Stimulated activated CD4-positive, alpha-beta T cell treated with anti-CD3 and anti-CD28 coated beads, Interleukin-15, amount 100 ng/mL, for 1 hour (primary cell): Measurements from ENCODE around the gene LST1.

ENCODE experiments used
- DNase-seq, 2 donors: peaks; one replicate each; pipeline ENCODE4 v3.0.0-alpha.2; 2020; ENCODE audit warnings: low read depth in 1 of 2, low spot score in 1 of 2

Gene LST1

DNA sequence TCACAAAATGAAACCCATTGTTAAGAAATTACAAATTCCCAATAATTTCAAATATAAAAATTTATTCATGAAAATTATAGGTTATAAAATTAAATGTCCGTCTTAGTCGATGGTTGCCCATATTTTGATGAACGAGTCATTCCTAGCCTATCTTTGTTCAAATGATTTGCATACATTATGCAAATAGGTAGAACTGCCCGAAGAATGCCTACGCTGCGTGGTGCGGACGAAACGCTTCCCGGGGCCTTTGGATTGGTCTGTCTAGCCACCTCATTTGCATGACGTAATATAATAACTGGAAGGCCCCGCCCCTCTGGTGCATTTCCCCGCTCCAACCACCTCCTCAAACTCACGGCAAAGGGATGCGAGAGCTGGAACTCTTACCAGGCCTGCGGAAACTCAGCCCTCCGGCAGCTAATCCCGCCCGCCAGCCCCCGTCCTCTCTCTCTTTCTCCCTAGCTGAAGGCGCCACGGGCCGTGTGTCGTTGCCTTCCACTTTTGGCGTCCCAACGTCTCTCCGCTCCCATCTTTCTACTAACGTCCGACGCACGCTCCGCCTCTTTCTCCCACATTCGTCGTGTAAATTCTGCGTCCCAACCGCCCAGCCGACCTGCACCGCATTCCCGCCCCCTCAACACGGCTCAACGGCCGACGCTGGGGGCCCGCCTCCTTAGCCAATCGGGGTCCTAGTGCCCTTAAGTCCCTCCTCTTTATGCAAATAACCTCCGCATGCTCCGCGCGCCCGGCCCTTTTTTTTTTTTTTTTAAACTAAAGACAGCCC lies 33.9 kb downstream of the LST1 start:
- DNase-seq, result peak; percentile 90 to 92

DNA sequence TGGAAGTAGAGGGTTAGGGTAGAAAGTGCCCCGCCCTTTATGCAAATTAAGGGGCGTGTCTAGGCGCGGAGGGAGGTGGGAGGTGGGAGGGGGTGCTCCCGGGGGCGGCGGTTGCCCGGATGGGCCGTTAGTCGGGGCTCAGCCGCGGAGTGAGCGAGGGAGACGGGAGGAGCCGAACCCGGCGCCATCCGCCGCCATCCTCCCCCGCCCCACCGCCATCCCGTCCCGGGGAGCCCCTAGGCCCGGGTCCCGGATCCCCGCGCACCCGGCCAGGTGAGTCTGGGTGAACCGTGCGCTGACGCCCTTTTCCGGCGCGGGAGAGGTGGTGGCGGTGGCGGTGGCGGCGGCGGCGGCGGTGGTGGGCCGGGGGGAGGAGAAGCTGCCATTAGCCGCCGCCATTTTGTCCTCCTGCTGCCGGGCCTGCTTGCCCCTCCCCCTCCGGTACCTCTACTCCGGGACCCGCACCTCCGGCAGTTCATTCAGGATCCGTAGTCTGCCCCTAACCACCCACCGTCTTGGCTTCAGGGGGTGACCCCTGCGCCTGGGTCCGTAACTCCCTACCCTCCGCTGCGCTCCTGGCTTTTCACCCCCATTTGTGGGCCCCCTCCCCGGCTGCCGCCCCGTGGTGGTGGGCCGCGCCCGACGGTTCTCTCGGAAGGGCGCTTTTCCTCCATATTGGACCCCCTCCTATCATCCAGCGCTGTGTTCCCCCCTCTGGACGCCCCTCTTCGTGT lies 34.7 kb downstream of the LST1 start, which contains the start of gene PRRC2A:
Gene PRRC2A, plus strand, starts transcription at position 130 of the 734 bp plus-strand sequence. CDS start 2,075 bp downstream, outside the sequence.
- peak in 1 of 2 donors; percentile 90 for DNase-seq

DNA sequence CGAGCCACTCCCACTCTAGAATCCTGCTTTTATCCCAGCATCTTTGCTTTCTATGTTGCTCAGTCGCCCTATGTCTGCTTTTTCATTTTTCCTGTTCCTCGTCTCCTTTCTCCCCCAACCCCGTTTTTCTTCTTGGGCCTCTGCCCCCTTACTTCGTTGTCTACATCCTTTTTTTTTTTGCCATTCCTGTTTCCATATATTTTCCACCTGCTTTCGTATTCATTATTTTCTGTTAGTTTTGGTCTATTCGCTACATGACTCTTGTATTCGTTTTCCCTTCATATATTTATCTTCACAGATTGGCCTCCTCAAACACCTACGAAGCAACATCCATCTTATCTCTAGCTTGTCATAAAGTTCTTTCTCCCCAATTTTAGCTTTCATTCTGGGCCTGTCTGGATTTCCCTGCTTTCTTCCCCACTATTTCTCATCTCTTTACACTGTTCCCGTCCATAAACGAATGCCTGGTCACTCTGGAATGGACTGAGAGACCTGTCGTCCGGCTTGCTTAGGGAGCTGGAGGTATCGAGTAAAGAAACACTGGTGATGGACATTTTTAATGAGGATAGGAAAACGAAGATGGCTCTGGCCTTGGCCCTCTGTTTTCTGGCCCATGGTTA lies 35.4 kb downstream of the LST1 start:
- DNase-seq, result no peak

DNA sequence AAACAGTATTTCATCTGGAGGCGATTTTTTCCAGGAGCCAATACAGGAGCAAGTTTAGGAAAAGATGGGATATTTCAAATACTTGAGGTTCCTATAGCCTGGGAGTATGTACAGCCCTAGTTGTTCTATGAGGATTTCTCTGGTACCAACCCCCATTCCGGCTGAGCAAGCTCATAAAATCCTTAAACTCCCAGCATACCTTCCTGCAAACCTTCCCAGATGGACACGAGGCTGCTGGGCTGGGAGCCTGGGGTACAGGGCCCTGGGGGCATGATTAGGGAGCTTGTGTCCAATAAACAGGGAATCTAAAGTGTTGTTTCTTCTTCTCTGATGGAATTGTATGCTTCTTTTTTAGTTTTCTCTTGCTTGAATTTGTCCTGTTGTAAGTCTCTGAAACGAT lies 35.9 kb downstream of the LST1 start:
- no peak for DNase-seq

DNA sequence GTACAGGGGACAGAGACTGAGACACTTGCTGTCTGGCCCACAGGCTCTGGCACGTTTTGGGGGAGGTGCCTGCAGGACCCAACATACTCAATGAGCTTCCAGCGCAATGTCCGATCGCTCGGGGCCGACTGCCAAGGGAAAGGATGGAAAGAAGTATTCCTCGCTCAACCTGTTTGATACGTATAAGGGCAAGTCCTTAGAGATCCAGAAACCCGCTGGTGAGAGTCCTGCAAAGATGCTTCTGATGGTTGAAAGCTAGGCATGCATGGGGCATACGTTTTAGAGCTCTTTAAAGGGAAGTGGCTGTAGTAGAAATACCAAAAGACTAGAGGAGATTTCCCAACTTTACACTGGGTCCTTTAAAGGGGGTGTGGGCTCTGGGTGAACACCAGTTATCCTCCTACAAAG lies 36.6 kb downstream of the LST1 start:
- DNase-seq, result no peak

DNA sequence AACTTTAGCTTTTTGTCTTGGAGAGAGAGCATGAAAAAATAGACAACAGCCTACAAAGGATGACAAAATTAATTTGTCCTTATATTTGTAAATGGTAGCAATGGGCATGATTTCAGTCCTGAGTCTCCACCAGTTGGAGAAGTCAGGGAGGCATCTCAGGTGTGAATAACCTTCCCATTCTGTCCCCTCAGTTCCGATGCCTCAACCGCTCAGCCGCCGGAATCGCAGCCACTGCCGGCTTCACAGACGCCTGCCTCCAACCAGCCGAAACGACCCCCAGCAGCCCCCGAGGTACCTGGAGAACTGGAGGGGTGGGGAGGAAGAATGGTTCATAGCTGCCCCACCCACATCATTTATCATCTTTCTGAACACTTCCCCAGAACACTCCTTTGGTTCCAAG lies 38.0 kb downstream of the LST1 start:
- DNase-seq, result no peak

DNA sequence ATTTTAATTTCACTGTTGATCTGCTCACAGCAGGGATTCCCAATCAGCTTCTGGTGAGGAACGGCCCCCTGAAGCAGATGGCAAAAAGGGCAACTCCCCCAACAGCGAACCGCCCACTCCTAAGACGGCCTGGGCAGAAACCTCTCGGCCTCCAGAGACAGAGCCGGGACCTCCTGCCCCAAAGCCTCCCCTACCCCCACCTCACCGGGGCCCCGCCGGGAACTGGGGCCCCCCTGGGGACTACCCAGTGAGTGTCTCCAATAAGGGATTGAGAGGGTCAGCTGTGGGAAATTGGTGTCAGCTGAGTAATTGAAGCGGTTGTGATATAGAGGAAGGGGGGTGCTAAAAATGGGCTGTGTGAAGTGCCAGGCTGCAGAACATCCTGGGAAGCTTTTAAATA lies 40.9 kb downstream of the LST1 start:
- DNase-seq, result no peak

DNA sequence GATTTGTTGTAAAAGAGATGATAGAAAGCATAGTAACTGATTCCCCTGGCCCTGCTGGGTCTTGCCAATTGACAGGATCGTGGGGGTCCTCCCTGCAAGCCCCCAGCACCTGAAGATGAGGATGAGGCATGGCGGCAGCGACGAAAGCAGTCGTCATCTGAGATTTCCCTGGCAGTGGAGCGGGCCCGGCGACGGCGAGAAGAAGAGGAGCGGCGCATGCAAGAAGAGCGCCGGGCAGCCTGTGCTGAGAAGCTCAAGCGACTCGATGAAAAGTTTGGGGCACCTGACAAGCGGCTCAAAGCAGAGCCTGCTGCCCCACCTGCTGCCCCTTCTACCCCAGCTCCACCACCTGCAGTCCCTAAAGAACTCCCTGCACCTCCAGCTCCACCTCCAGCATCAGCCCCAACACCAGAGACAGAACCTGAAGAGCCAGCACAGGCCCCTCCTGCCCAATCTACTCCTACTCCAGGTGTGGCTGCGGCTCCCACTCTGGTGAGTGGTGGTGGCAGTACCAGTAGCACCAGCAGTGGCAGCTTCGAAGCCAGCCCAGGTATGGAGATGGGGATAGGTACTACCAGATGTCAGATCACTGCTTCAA lies 41.7 kb downstream of the LST1 start:
- DNase-seq, result no peak

DNA sequence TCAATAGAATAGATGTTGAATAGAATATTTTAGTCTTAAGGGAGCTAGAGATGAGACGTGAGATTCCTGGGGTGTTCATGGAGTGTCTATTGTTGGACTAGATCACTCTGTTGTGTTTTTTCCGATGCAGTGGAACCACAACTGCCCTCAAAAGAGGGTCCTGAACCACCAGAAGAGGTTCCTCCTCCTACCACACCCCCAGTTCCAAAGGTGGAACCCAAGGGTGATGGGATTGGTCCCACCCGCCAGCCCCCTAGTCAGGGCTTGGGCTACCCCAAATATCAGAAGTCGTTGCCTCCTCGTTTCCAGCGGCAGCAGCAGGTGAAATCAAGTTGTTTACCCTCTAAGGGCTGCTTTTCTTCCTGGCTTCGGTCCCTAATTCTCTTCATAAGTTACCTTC lies 42.9 kb downstream of the LST1 start:
- no peak for DNase-seq

DNA sequence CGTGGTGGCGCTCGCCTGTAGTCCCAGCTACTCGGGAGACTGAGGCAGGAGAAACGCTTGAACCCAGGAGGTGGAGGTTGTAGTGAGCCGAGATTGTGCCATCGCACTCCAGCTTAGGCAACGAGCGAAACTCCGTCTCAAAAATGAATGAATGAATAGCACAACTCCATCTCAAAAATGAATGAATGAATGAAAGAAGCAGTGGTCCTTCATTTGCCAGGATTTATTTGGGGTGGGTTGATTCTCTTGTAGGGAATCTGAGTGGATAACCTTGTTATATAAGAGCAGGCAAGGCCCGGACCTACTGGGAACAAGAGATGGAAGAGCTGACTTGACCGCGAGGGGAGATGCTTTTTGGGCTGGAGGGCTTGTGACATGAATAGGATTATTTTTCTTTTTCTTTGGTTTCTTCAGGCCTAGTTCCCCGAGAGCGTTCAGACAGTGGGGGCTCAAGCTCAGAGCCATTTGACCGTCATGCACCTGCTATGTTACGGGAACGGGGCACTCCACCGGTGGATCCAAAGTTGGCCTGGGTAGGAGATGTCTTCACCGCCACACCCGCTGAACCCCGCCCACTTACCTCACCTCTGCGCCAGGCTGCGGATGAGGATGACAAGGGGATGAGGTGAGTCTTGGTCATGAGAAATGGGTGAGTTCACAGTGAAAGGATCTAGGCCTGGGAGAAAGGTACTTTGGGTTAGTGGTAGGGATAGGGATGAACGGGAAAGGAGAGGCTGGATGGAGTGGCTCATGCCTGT lies 44.3 kb downstream of the LST1 start:
- DNase-seq, result no peak

DNA sequence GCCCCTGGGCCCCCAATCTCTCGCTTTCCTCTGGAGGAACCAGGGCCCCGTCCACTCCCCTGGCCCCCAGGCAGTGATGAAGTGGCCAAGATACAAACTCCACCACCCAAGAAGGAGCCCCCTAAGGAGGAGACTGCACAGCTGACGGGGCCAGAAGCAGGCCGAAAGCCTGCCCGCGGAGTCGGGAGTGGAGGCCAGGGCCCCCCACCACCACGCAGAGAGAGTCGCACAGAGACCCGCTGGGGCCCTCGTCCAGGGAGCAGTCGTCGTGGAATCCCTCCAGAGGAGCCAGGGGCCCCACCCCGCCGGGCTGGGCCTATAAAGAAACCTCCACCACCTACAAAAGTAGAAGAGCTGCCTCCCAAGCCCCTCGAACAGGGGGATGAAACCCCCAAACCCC lies 45.1 kb downstream of the LST1 start:
- no peak for DNase-seq

DNA sequence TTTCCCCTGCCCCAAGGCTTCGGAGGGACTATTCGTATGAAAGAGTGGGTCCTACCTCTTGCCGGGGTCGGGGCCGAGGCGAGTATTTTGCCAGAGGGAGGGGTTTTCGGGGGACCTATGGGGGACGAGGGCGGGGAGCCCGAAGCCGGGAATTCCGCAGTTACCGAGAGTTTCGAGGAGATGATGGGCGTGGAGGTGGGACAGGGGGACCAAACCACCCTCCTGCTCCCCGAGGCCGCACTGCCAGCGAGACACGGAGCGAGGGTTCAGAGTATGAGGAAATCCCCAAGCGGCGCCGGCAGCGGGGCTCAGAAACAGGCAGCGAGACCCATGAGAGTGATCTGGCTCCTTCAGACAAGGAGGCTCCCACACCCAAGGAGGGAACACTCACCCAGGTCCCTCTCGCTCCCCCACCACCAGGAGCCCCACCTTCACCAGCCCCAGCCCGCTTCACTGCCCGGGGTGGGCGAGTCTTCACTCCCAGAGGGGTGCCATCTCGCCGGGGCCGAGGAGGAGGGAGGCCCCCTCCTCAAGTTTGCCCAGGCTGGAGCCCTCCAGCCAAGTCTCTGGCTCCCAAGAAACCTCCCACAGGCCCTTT lies 45.7 kb downstream of the LST1 start:
- no peak for DNase-seq

DNA sequence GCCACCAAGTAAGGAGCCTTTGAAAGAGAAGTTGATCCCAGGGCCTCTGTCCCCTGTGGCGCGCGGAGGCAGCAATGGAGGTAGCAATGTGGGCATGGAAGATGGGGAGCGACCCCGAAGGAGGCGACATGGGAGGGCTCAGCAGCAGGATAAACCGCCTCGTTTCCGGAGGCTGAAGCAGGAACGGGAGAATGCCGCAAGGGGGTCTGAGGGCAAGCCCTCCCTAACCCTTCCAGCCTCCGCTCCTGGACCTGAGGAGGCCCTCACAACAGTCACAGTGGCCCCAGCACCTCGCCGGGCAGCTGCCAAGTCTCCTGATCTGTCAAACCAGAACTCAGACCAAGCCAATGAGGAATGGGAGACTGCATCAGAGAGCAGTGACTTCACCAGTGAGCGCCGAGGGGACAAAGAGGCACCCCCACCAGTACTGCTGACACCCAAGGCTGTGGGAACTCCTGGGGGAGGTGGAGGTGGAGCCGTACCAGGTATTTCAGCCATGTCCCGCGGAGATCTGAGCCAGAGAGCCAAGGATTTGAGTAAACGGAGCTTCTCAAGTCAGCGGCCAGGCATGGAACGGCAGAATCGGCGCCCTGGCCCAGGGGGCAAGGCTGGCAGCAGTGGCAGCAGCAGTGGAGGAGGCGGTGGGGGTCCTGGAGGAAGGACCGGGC lies 46.3 kb downstream of the LST1 start:
- DNase-seq, result no peak

DNA sequence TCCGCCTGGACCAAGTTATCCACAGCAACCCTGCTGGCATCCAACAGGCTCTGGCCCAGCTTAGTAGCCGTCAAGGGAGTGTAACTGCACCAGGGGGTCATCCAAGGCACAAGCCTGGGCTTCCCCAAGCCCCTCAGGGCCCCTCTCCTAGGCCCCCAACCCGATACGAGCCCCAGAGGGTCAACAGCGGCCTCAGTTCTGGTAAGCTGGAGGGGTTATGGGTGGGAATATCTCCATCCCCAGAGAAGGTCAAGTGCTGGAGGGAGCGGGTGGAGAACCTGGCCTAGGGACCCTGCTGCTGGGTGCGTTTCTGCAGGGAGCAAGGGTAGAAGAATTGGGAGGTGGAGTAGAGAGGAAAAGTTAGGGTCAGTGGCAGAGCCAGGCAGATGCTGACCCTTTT lies 47.4 kb downstream of the LST1 start:
- DNase-seq, result no peak

DNA sequence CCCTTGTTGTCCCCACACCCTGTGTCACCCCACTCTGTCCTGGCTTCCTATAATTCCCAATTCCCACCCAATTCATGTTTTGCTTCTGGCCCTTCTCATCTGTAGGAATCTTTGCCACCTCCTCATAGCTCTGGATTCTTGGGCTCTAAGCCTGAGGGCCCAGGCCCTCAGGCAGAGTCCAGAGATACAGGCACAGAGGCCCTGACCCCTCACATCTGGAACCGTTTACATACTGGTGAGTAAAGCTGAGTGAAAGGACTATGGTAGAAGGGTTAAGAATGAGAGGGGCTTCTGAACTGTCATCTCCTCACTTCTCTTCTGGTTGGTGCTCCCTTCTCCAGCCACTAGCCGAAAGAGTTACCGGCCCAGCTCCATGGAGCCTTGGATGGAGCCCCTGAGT lies 48.1 kb downstream of the LST1 start:
- no peak for DNase-seq

DNA sequence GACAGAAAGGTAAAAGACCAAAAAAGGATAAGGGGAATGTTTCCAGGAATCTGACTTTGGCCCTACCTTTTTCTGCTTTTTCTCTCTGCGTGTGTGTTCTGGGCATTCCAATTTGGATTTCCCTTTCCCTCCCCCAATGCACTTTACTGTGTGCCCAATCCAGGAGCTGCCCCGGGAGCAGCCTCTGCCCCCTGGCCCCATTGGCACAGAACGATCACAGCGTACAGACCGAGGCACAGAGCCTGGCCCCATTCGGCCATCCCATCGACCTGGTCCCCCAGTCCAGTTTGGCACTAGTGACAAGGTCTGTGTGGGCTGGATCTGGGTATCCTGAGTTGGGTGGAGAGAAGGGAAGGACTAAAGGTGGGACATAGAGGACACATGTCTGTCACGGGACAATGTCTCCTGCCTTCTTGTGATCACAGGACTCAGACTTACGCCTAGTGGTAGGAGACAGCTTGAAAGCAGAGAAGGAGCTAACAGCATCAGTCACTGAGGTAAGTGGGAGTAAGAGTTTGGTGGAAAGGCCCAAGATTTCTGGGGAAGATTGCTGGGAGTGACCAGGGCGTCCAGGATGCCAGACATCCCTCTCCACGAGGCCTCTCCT lies 49.0 kb downstream of the LST1 start:
- DNase-seq, result no peak

DNA sequence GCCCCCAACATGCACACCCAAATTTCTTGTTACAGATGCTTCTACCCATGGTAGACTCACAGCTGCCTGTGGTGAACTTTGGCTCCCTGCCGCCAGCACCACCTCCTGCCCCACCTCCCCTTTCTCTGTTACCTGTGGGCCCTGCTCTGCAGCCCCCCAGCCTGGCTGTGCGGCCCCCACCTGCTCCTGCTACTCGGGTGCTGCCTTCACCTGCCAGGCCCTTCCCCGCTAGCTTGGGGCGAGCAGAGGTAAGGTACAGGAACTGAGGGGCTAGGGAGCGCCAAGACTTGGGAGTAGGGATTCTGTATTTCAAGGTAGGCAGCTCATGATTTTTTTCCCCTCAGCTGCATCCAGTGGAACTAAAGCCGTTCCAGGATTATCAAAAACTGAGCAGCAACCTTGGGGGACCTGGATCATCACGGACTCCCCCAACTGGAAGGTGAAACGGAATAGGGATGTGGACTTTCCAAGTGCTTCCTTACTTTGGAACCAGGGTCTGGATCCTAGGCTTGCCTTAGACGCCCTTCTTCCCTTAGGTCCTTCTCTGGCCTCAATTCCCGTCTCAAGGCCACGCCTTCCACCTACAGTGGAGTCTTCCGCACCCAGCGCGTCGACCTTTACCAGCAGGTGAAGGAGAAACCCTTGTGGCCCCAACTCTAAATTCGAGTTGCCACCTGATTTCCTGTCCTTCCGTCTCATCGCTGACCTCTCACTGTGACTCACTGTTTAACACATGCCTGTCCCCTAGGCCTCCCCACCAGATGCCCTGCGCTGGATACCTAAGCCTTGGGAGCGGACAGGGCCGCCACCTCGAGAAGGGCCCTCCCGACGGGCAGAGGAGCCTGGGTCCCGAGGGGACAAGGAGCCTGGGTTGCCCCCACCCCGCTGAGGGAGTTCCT lies 50.9 kb downstream of the LST1 start:
- no peak for DNase-seq
